BLaER1 treated with 17β-estradiol and CSF1 and Interleukin-3, amounts not matched to agents 10 nM and 100 nM (cell line): Measurements from ENCODE around the gene DENND6B.
A peak's percentile ranks its signal among the peaks of the same experiment; 100 is the strongest.
"Not testable (repeated sequence)": the region's sequence is repeated elsewhere in the genome, so short reads cannot be mapped to it uniquely, and the experiment has no call there.

Source experiments
- H3K27ac ChIP-seq, 11 experiments: shearing (Covaris generic); formaldehyde crosslinking; 2 replicates each; pipeline ENCODE4 v1.8.1; 2022
- H3K27me3 ChIP-seq, 11 experiments: shearing (Covaris generic); formaldehyde crosslinking; 2 replicates each; pipeline ENCODE4 v1.8.1; 2022
- H3K36me3 ChIP-seq, 11 experiments: shearing (Covaris generic); formaldehyde crosslinking; 2 replicates each; pipeline ENCODE4 v1.8.1; 2022
- H3K4me1 ChIP-seq, 10 experiments: shearing (Covaris generic); formaldehyde crosslinking; 2 replicates each; pipeline ENCODE4 v1.8.1; 2022
- H3K4me2 ChIP-seq, 11 experiments: shearing (Covaris generic); formaldehyde crosslinking; 2 replicates each; pipeline ENCODE4 v1.8.1; 2022
- H3K4me3 ChIP-seq, 10 experiments: shearing (Covaris generic); formaldehyde crosslinking; 2 replicates each; pipeline ENCODE4 v1.8.1; 2022
- H3K9ac ChIP-seq, 11 experiments: shearing (Covaris generic); formaldehyde crosslinking; 2 replicates each; pipeline ENCODE4 v1.8.1; 2022
- H3K9me3 ChIP-seq, 11 experiments: shearing (Covaris generic); formaldehyde crosslinking; replicated peaks in 1 of 11; 2 replicates each; pipeline ENCODE4 v1.8.1; 2022
- H4K20me1 ChIP-seq, 11 experiments: shearing (Covaris generic); formaldehyde crosslinking; 2 replicates each; pipeline ENCODE4 v1.8.1; 2022
- Cebpa-rat ChIP-seq, 11 experiments: shearing (Covaris generic); IDR thresholded peaks; 2 replicates each; pipeline ENCODE4 v1.8.1; 2022

The DENND6B gene

GRCh38 chr22:50280022-50280707 lies 46.6 kb downstream of the DENND6B start:
- TF ChIP-seq Cebpa-rat (IDR thresholded peaks at IDR 0.05): no peak
- Histone ChIP-seq H3K27ac (no peak overlapping the region), H3K4me1 (peaks cover 8 to 16% (median 9%) of the 10 kb centered on the region in 10 experiments; a peak in 18 of 20 replicates), H3K27me3 (no peaks in the 10 kb centered on the region), H4K20me1 (peaks cover 55 to 99% (median 81%) of the 10 kb centered on the region in 11 experiments; a peak in 21 of 22 replicates), H3K36me3 (peaks cover 87 to 98% (median 94%) of the 10 kb centered on the region in 11 experiments), H3K4me2 (no peak overlapping the region), H3K9ac (no peak overlapping the region), H3K9me3 (peaks cover 0 to 4% (median 0%) of the 10 kb centered on the region in 11 experiments; a peak in 3 of 22 replicates), H3K4me3 (no peak overlapping the region)

DNA sequence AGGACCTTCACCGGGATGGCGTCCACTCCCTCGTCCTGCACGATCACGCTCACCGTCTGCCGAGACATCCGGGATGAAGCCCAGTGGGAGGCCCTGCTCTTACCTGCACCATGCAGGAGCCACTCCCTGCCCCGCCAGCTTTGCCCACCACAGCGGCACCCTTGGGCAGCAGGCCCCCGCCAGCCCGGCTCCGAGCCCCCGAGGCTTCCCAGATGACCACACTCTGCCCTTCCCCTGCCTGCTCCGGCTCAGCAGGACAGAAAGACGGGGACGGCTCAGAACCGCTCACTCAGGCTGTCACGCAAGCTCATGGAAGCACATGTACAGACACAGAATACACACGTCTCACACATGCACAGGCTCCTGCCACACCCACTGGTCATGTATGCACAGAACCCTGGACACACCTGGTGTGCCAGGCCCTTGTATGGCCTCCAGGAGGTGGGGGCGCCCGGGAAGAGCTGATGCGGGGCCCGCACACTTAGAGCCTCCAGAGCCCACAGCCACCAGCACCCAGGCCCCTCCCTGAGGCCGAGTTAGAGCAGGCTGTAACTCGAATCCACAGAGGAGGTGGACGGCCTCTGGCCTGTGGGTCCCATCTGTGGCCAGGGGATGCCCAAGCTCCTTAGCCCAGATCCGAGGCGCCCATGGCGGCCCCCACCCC lies 47.7 kb downstream of the DENND6B start:
- H3K4me2 ChIP-seq: no peak overlapping the region
- H3K27me3 ChIP-seq: no peaks in the 10 kb centered on the region
- H3K4me3 ChIP-seq: no peak overlapping the region
- peaks cover 81 to 93% (median 88%) of the 10 kb centered on the region in 11 experiments for H3K36me3 ChIP-seq
- peaks cover 12 to 22% (median 15%) of the 10 kb centered on the region in 10 experiments; a peak in 19 of 20 replicates for H3K4me1 ChIP-seq
- H3K9me3 ChIP-seq: peaks cover 0 to 4% (median 0%) of the 10 kb centered on the region in 11 experiments; a peak in 3 of 22 replicates
- no peak overlapping the region for H3K27ac ChIP-seq
- no peak for TF ChIP-seq Cebpa-rat (IDR thresholded peaks at IDR 0.05)
- peaks cover 51 to 96% (median 76%) of the 10 kb centered on the region in 11 experiments; a peak in 21 of 22 replicates for H4K20me1 ChIP-seq
- no peak overlapping the region for H3K9ac ChIP-seq

DNA sequence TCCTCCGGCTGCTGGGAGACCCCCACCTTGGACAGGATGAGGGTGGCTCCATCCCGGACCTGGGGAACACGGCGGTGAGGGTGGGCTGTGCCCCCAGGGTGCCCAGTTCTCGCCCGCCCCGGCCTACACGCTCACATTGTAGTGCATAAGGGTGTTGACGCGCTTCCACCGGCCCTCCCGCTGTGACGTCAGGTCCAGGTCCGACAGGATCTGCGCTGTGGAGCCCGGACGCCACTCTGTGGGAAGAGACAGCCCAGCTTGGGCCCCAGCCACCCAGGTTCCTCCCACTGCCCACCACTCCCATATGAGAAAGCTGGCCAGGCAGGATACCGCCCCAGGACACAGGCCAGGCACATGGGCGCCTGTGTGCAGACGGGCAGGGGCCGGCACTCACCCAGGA lies 48.4 kb downstream of the DENND6B start:
- H3K27me3 ChIP-seq: no peaks in the 10 kb centered on the region
- peaks cover 0 to 4% (median 0%) of the 10 kb centered on the region in 11 experiments; a peak in 3 of 22 replicates for H3K9me3 ChIP-seq
- peaks cover 12 to 26% (median 18%) of the 10 kb centered on the region in 10 experiments; a peak in 19 of 20 replicates for H3K4me1 ChIP-seq
- TF ChIP-seq Cebpa-rat (IDR thresholded peaks at IDR 0.05): no peak
- no peak overlapping the region for H3K9ac ChIP-seq
- peaks cover 76 to 92% (median 85%) of the 10 kb centered on the region in 11 experiments for H3K36me3 ChIP-seq
- no peak overlapping the region for H3K4me3 ChIP-seq
- peaks cover 58 to 96% (median 79%) of the 10 kb centered on the region in 11 experiments; a peak in 21 of 22 replicates for H4K20me1 ChIP-seq
- no peak overlapping the region for H3K27ac ChIP-seq
- H3K4me2 ChIP-seq: no peak overlapping the region

- Histone ChIP-seq H3K9me3 (peaks cover 0 to 4% (median 0%) of the 10 kb centered on the region in 11 experiments; a peak in 3 of 22 replicates), H4K20me1 (peaks cover 59 to 95% (median 78%) of the 10 kb centered on the region in 11 experiments), H3K27ac (no peak overlapping the region), H3K9ac (no peak overlapping the region), H3K27me3 (no peaks in the 10 kb centered on the region), H3K4me2 (no peak overlapping the region), H3K4me3 (no peak overlapping the region), H3K36me3 (peaks cover 70 to 85% (median 79%) of the 10 kb centered on the region in 11 experiments), H3K4me1 (peaks cover 14 to 28% (median 20%) of the 10 kb centered on the region in 10 experiments)
- no peak for TF ChIP-seq Cebpa-rat (IDR thresholded peaks at IDR 0.05)
Observed at GRCh38 chr22:50277761-50278160, 49.1 kb downstream of the DENND6B start.

DNA sequence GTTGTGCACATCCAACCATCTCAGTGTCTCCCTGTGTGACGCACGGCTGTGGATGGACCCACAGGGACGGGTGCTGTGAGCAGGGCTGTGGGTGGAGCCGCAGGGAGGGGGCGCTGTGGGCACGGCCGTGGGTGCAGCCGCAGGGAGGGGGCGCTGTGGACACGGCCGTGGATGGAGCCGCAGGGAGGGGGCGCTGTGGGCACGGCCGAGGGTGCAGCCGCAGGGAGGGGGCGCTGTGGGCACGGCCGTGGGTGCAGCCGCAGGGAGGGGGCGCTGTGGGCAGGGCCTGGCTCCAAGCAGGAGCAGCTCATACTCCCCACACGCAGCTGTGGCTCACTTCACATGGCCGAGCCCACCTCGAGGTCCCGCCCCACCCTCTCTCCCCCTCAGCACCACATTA lies 50.7 kb downstream of the DENND6B start:
- Histone ChIP-seq H3K27ac (no peak overlapping the region), H3K9me3 (peaks cover 0 to 4% (median 0%) of the 10 kb centered on the region in 11 experiments; a peak in 3 of 22 replicates), H3K4me2 (peak overlapping the region in 3 of 11 experiments; percentile 5 to 42 (median 17); a peak in 2 of 22 replicates), H3K27me3 (peaks cover 0 to 6% (median 3%) of the 10 kb centered on the region in 11 experiments; a peak in 7 of 22 replicates), H4K20me1 (peaks cover 61 to 93% (median 72%) of the 10 kb centered on the region in 11 experiments), H3K4me1 (peaks cover 29 to 44% (median 36%) of the 10 kb centered on the region in 10 experiments), H3K9ac (no peak overlapping the region), H3K36me3 (peaks cover 54 to 69% (median 63%) of the 10 kb centered on the region in 11 experiments), H3K4me3 (no peak overlapping the region)
- TF ChIP-seq Cebpa-rat (IDR thresholded peaks at IDR 0.05): no peak

DNA sequence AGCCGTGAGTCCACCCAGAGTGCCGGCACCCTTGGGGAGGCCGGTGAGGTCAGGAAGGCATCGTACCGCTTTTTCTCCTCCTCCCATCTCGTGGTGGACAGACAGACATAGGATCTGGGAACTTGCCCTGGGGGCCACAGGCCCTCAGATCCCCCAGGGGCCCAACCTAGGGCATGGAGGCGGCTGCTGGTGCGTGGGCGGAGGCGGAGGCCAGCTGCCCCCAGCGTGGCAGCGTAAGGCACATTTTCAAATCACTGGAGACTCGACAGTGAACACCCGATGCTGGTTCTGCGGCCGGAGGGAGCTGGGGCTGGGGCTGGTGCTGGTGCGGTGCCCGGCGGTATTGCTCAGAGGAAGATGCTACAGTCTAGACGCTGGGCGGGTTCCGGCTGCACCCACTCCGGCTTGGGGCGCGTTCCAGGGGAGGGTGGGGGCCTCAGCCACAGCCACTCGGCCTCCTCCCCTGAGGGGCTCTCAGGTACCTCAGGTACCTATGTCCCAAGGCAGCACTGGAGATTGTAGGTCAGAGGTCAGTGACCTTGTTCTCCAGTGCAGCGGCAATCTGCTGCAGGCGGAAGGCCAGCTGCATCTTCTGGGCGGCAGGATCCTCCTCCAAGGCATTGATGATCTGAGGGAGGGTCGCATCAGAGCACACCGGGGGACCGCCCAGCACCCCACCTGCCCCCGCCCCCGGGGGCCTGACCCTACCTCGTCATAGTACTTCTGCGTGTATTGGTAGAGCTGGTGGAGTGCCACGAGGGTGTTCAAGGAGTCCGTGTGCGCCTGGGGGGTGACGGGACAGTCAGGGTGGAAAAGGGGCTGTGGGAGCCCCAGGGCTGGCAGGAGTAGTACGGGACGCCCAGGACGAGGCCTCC lies 51.4 kb downstream of the DENND6B start:
- H4K20me1 ChIP-seq: peaks cover 61 to 94% (median 75%) of the 10 kb centered on the region in 11 experiments
- peak overlapping the region in 9 of 11 experiments; percentile 5 to 42 (median 15); a peak in 8 of 22 replicates for H3K4me2 ChIP-seq
- H3K36me3 ChIP-seq: peaks cover 48 to 62% (median 56%) of the 10 kb centered on the region in 11 experiments
- peak overlapping the region in 2 of 11 experiments; percentile 33 to 41; a peak in 1 of 22 replicates for H3K9ac ChIP-seq
- H3K4me1 ChIP-seq: peaks cover 36 to 51% (median 43%) of the 10 kb centered on the region in 10 experiments
- H3K9me3 ChIP-seq: peaks cover 0 to 4% (median 0%) of the 10 kb centered on the region in 11 experiments; a peak in 3 of 22 replicates
- 0 out of 22 replicates have a peak overlapping the region, but pooled peaks of 1 of the 11 experiments have one; percentile 34 for H3K27ac ChIP-seq
- no peak overlapping the region for H3K4me3 ChIP-seq
- peaks cover 0 to 10% (median 6%) of the 10 kb centered on the region in 11 experiments; a peak in 7 of 22 replicates for H3K27me3 ChIP-seq
- TF ChIP-seq Cebpa-rat (IDR thresholded peaks at IDR 0.05): no peak

DNA sequence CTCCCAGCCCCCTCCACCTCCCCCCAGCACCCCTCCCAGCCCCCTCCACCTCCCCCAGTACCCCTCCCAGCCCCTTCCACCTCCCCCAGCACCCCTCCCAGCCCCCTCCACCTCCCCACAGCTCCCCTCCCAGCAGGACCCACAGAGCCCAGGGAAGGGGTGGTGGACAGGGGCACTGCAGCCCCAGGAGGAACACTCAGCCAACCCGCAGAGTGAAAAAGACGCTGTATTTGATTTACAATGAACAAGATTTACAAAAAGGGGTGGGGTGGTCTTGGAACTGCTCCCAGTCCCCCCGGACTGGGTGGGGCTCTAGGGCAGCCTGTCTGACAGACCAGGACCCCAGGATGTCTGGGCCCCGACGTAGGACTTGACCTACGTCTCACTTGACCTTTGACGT lies 52.0 kb downstream of the DENND6B start:
- Histone ChIP-seq H4K20me1 (peaks cover 57 to 88% (median 70%) of the 10 kb centered on the region in 11 experiments), H3K4me3 (no peak overlapping the region), H3K9ac (0 out of 22 replicates have a peak overlapping the region, but pooled peaks of 1 of the 11 experiments have one; percentile 33), H3K4me2 (peak overlapping the region in 8 of 11 experiments; percentile 5 to 42 (median 16); a peak in 7 of 22 replicates), H3K36me3 (peaks cover 42 to 55% (median 50%) of the 10 kb centered on the region in 11 experiments), H3K27me3 (peaks cover 0 to 10% (median 6%) of the 10 kb centered on the region in 11 experiments; a peak in 7 of 22 replicates), H3K27ac (0 out of 22 replicates have a peak overlapping the region, but pooled peaks of 1 of the 11 experiments have one; percentile 34), H3K4me1 (peaks cover 38 to 54% (median 44%) of the 10 kb centered on the region in 10 experiments), H3K9me3 (peaks cover 0 to 4% (median 0%) of the 10 kb centered on the region in 11 experiments; a peak in 3 of 22 replicates)
- no peak for TF ChIP-seq Cebpa-rat (IDR thresholded peaks at IDR 0.05)

DNA sequence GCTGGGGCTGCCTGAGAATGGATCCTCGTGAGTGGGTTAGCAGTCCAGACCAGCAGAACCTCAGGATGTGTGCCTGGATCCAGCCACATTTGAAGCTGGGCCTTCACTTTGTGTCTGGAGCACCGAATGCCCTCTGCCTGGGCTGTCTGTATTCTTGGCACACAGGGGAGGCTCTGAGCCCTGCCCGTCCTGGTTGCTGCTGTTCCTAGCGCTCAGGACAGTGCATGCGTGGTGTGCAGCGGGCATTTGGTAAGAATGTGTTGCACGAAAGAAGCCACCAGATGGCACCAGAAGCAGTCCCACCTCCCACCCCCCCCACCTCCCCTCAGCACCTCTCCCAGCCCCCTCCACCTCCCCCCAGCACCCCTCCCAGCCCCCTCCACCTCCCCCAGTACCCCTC lies 52.5 kb downstream of the DENND6B start:
- H3K9me3 ChIP-seq: peaks cover 0 to 4% (median 0%) of the 10 kb centered on the region in 11 experiments; a peak in 3 of 22 replicates
- peaks cover 0 to 10% (median 6%) of the 10 kb centered on the region in 11 experiments; a peak in 7 of 22 replicates for H3K27me3 ChIP-seq
- H3K4me2 ChIP-seq: peak overlapping the region in 2 of 11 experiments; percentile 4 to 24; a peak in 2 of 22 replicates
- H3K27ac ChIP-seq: no peak overlapping the region
- no peak overlapping the region for H3K9ac ChIP-seq
- H3K4me1 ChIP-seq: peaks cover 42 to 58% (median 49%) of the 10 kb centered on the region in 10 experiments
- peaks cover 52 to 85% (median 68%) of the 10 kb centered on the region in 11 experiments for H4K20me1 ChIP-seq
- H3K36me3 ChIP-seq: peaks cover 37 to 51% (median 45%) of the 10 kb centered on the region in 11 experiments
- H3K4me3 ChIP-seq: no peak overlapping the region
- no peak for TF ChIP-seq Cebpa-rat (IDR thresholded peaks at IDR 0.05)

DNA sequence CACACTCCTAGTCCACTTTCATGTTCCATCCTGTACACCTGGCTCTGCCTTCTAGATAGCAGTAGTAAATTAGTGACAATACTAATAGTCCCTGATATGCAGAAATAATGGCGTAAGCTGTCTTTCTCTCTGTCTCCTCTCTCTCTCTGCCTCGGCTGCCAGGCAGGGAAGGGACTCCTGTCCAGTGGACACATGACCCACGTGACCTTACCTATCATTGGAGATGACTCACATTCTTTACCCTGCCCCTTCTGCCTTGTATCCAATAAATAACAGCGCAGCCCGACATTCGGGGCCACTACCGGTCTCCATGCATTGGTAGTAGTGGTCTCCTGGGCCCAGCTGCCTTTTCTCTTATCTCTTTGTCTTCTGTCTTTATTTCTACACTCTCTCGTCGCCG lies 53.0 kb downstream of the DENND6B start:
- H3K27ac ChIP-seq, H3K9ac ChIP-seq, H3K9me3 ChIP-seq, H3K4me3 ChIP-seq, H3K27me3 ChIP-seq: not testable (repeated sequence)
- Histone ChIP-seq H3K36me3 (peaks cover 32 to 46% (median 40%) of the 10 kb centered on the region in 11 experiments), H3K4me2 (peak overlapping the region in 2 of 11 experiments; percentile 4 to 24; a peak in 2 of 22 replicates), H4K20me1 (peaks cover 52 to 85% (median 67%) of the 10 kb centered on the region in 11 experiments), H3K4me1 (peaks cover 44 to 64% (median 54%) of the 10 kb centered on the region in 10 experiments)

- not testable (repeated sequence) for H3K4me2 ChIP-seq, H3K27me3 ChIP-seq, H3K4me3 ChIP-seq, H3K9me3 ChIP-seq, H3K9ac ChIP-seq, H3K27ac ChIP-seq
- peaks cover 47 to 85% (median 62%) of the 10 kb centered on the region in 11 experiments for H4K20me1 ChIP-seq
- peaks cover 44 to 68% (median 58%) of the 10 kb centered on the region in 10 experiments for H3K4me1 ChIP-seq
- H3K36me3 ChIP-seq: peaks cover 28 to 41% (median 36%) of the 10 kb centered on the region in 11 experiments
Observed at GRCh38 chr22:50273352-50273751, 53.5 kb downstream of the DENND6B start.
